DND-41 (cell line): Measurements from ENCODE around the gene UVSSA.
A peak's percentile ranks its signal among the peaks of the same experiment; 100 is the strongest.

Source experiments
- ATAC-seq: fragments of 200-7000 bp; cut with Tn5 transposase; 3 replicates; pipeline ENCODE4 v1.9.1; 2021; ENCODE audit warnings: low read depth; ENCODE audit not compliant: insufficient read depth
- DNase-seq: peaks from one replicate; pipeline ENCODE4 v3.0.0-alpha.2; 2020
- H2AFZ ChIP-seq: 2 replicates; pipeline ENCODE4 v1.6.0; 2012; ENCODE audit warnings: low read depth, low read length
- H3K27ac ChIP-seq: 2 replicates; pipeline ENCODE4 v1.5.1; 2012; ENCODE audit warnings: low read length, inconsistent platforms
- H3K27me3 ChIP-seq: fragments of 200-600 bp; sonication (generic); 2 replicates; pipeline ENCODE4 v1.6.0; 2012; ENCODE audit warnings: low read length, mild to moderate bottlenecking, inconsistent platforms; ENCODE audit not compliant: insufficient read depth, poor library complexity
- H3K36me3 ChIP-seq: 2 replicates; pipeline ENCODE4 v1.5.1; 2012; ENCODE audit warnings: low read length, inconsistent platforms; ENCODE audit not compliant: insufficient read depth
- H3K4me1 ChIP-seq: 2 replicates; pipeline ENCODE4 v1.5.1; 2012; ENCODE audit warnings: mild to moderate bottlenecking, low read length; ENCODE audit not compliant: insufficient read depth
- H3K4me2 ChIP-seq: 2 replicates; pipeline ENCODE4 v1.6.0; 2012; ENCODE audit warnings: mild to moderate bottlenecking, moderate library complexity, low read length, inconsistent platforms; ENCODE audit not compliant: insufficient read depth
- H3K4me3 ChIP-seq, 2 experiments: fragments of 200-600 bp in 1 of 2; shearing (Covaris generic) in 1 of 2; 2 replicates each; pipeline ENCODE4 v1.5.1; 2012 to 2016; ENCODE audit warnings: inconsistent platforms in 2 of 2, low read length in 2 of 2, mild to moderate bottlenecking in 2 of 2, low read depth in 1 of 2, moderate library complexity in 1 of 2
- H3K79me2 ChIP-seq: 2 replicates; pipeline ENCODE4 v1.6.0; 2012; ENCODE audit warnings: low read length, inconsistent platforms; ENCODE audit not compliant: insufficient read depth
- H3K9ac ChIP-seq: 2 replicates; pipeline ENCODE4 v1.6.0; 2012; ENCODE audit warnings: low read depth, mild to moderate bottlenecking, inconsistent platforms, low read length, moderate library complexity
- H3K9me3 ChIP-seq: 2 replicates; pipeline ENCODE4 v1.5.1; 2012; ENCODE audit warnings: low read length, moderate library complexity, mild to moderate bottlenecking, inconsistent platforms; ENCODE audit not compliant: insufficient read depth, severe bottlenecking
- H4K20me1 ChIP-seq: 2 replicates; pipeline ENCODE4 v1.6.0; 2012; ENCODE audit warnings: low read length; ENCODE audit not compliant: insufficient read depth
- EZH2 ChIP-seq: IDR thresholded peaks from 3 replicates; pipeline ENCODE4 v1.6.1; 2012; ENCODE audit warnings: borderline replicate concordance, low read depth, mild to moderate bottlenecking, moderate library complexity, low read length, inconsistent platforms; ENCODE audit not compliant: severe bottlenecking
- TF ChIP-seq, protein P1 (sequence below): IDR thresholded peaks from 2 replicates; pipeline ENCODE4 v1.5.1; 2012; ENCODE audit warnings: borderline replicate concordance, low read length, moderate library complexity, mild to moderate bottlenecking; ENCODE audit not compliant: poor library complexity, severe bottlenecking; ENCODE audit errors: extremely low read depth

The UVSSA gene

GRCh38 chr4:1350169-1350520 is 3.1 kb downstream of the UVSSA start:
- no peak overlapping the region for H3K4me3 ChIP-seq
- H4K20me1 ChIP-seq, result peaks cover 9% of the 10 kb centered on the region
- peaks cover 41% of the 10 kb centered on the region for H3K4me1 ChIP-seq
- ATAC-seq (no peak), DNase-seq (no peak)
- peaks cover 36% of the 10 kb centered on the region for H3K36me3 ChIP-seq
- TF ChIP-seq, protein P1, sequence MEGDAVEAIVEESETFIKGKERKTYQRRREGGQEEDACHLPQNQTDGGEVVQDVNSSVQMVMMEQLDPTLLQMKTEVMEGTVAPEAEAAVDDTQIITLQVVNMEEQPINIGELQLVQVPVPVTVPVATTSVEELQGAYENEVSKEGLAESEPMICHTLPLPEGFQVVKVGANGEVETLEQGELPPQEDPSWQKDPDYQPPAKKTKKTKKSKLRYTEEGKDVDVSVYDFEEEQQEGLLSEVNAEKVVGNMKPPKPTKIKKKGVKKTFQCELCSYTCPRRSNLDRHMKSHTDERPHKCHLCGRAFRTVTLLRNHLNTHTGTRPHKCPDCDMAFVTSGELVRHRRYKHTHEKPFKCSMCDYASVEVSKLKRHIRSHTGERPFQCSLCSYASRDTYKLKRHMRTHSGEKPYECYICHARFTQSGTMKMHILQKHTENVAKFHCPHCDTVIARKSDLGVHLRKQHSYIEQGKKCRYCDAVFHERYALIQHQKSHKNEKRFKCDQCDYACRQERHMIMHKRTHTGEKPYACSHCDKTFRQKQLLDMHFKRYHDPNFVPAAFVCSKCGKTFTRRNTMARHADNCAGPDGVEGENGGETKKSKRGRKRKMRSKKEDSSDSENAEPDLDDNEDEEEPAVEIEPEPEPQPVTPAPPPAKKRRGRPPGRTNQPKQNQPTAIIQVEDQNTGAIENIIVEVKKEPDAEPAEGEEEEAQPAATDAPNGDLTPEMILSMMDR, result no peak
- no peak for TF ChIP-seq EZH2
- H3K27me3 ChIP-seq, result no peaks in the 10 kb centered on the region
- H3K27ac ChIP-seq, result no peak overlapping the region
- no peak overlapping the region for H2AFZ ChIP-seq
- H3K4me2 ChIP-seq, result peak overlapping the region; percentile 30; the same call in 1 of the 2 replicates
- 0 out of 2 replicates have a peak overlapping the region, but pooled peaks have one; percentile 21 for H3K9ac ChIP-seq
- no peaks in the 10 kb centered on the region for H3K9me3 ChIP-seq
- peaks cover 35% of the 10 kb centered on the region for H3K79me2 ChIP-seq

DNA sequence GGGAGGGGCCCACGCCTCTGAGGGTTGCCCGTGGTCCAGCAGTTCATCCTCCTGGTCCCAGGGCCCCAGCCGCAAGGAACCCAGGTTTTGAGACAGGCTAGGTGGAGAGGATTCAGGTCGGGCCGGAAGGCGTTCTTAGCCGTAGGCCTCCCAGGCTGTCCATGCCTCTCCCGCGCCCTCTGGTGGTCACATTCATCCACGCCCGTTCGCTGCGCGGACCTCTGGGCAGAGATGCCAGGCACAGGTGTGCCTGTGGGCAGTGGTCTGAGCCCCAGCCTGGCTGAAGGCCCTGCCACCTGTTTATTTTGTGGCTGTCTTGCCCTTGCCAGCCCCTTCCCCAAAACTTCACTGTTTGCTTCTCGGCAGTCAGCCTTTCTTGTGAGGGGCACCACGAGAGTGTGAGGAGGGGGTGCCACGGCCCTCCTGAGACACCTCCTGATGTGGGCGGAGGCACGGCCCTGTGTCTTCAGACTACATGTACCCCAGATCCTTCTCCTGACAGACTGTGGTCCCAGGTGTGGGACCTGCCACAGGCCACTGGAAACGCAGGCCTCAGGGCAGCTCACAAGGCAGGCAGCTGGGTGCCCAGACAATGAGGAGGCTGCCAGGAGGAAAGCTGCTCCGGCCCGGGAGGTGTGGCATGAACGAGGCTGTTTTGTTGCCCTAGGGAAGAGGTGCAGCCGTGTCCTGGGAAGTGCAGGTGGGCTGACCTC is 5.0 kb downstream of the UVSSA start:
- Histone ChIP-seq H2AFZ (no peak overlapping the region; the same call in 1 of the 2 replicates), H3K9ac (no peak overlapping the region; the same call in 1 of the 2 replicates), H3K36me3 (peaks cover 48% of the 10 kb centered on the region), H3K4me1 (peaks cover 34% of the 10 kb centered on the region), H3K27ac (no peak overlapping the region), H3K4me3 (no peak overlapping the region), H3K79me2 (peaks cover 23% of the 10 kb centered on the region), H4K20me1 (peaks cover 13% of the 10 kb centered on the region), H3K4me2 (no peak overlapping the region), H3K9me3 (no peaks in the 10 kb centered on the region), H3K27me3 (no peaks in the 10 kb centered on the region)
- TF ChIP-seq, protein P1, result peak; percentile 91
- no peak for TF ChIP-seq EZH2
- ATAC-seq (peak; percentile 57), DNase-seq (peak; percentile 83)

GRCh38 chr4:1352567-1352900 is 5.5 kb downstream of the UVSSA start:
- no peak for DNase-seq
- Histone ChIP-seq H4K20me1 (peaks cover 13% of the 10 kb centered on the region), H2AFZ (no peak overlapping the region), H3K4me2 (no peak overlapping the region), H3K79me2 (peaks cover 20% of the 10 kb centered on the region), H3K36me3 (peaks cover 53% of the 10 kb centered on the region), H3K9ac (no peak overlapping the region), H3K27ac (no peak overlapping the region), H3K27me3 (no peaks in the 10 kb centered on the region), H3K9me3 (no peaks in the 10 kb centered on the region), H3K4me3 (no peak overlapping the region), H3K4me1 (peaks cover 32% of the 10 kb centered on the region)
- TF ChIP-seq EZH2, result no peak
- TF ChIP-seq, protein P1, result no peak
- no peak for ATAC-seq
